WI38 (cell line): ENCODE data around the gene PHYHD1.
"Not testable (repeated sequence)": the region's sequence is repeated elsewhere in the genome, so short reads cannot be mapped to it uniquely, and the experiment has no call there.

Experiments
- H3K4me3 ChIP-seq: 2 replicates; pipeline ENCODE4 v1.5.1; 2011; ENCODE audit warnings: low read depth, mild to moderate bottlenecking, control low read depth, low read length
- CTCF ChIP-seq: IDR thresholded peaks from 2 replicates; pipeline ENCODE4 v1.5.1; 2012; ENCODE audit warnings: low read depth, mild to moderate bottlenecking, control low read depth, low read length

The PHYHD1 gene

GRCh38 chr9:128940271-128940921 is 19.6 kb downstream of the PHYHD1 start:
- H3K4me3 ChIP-seq, result no peak overlapping the region
- no peak for TF ChIP-seq CTCF

- H3K4me3 ChIP-seq, result no peak overlapping the region
- TF ChIP-seq CTCF, result no peak
Observed at GRCh38 chr9:128940946-128941755, 20.4 kb downstream of the PHYHD1 start.

- TF ChIP-seq CTCF, result no peak
- no peak overlapping the region for H3K4me3 ChIP-seq
Observed at GRCh38 chr9:128943832-128944620, 23.2 kb downstream of the PHYHD1 start.

- H3K4me3 ChIP-seq, result not testable (repeated sequence)
Observed at GRCh38 chr9:128944966-128945365, 24.2 kb downstream of the PHYHD1 start.

- no peak for TF ChIP-seq CTCF
Observed at GRCh38 chr9:128945798-128946501, 25.2 kb downstream of the PHYHD1 start.

GRCh38 chr9:128946571-128947276 is 25.9 kb downstream of the PHYHD1 start:
- peak overlapping the region; percentile 97 for H3K4me3 ChIP-seq
- TF ChIP-seq CTCF, result no peak

More at GRCh38 chr9:128945798-128946501, 25.2 kb downstream of the PHYHD1 start:
- no peak overlapping the region; the same call in 1 of the 2 replicates for H3K4me3 ChIP-seq

- peak overlapping the region; percentile 97 for H3K4me3 ChIP-seq
- no peak for TF ChIP-seq CTCF
Observed at GRCh38 chr9:128947277-128947526, 26.4 kb downstream of the PHYHD1 start.
